Measurements from ENCODE around the gene SLCO2A1.

The SLCO2A1 gene

GRCh38 chr3:134033315-134033996 lies 3.7 kb upstream of the SLCO2A1 start:
- DNase-seq, result no peak

- DNase-seq, result no peak
These were observed 1.7 kb upstream of the SLCO2A1 start for GRCh38 chr3:134031348-134031915.

- DNase-seq, result no peak
These were observed 938 bp upstream of the SLCO2A1 start for GRCh38 chr3:134030379-134031347.

GRCh38 chr3:134029256-134029733 lies 430 bp downstream of the SLCO2A1 start:
- DNase-seq, result no peak

GRCh38 chr3:134028486-134029255 lies 1.1 kb downstream of the SLCO2A1 start:
- DNase-seq, result no peak

GRCh38 chr3:134027631-134028030 lies 2.1 kb downstream of the SLCO2A1 start:
- DNase-seq, result no peak

GRCh38 chr3:134020135-134020680 lies 9.5 kb downstream of the SLCO2A1 start:
- DNase-seq, result no peak

GRCh38 chr3:134018850-134019249 lies 10.9 kb downstream of the SLCO2A1 start:
- DNase-seq, result no peak

- DNase-seq, result no peak
These were observed 11.3 kb downstream of the SLCO2A1 start for GRCh38 chr3:134018406-134018805.

- DNase-seq, result no peak
These were observed 12.2 kb downstream of the SLCO2A1 start for GRCh38 chr3:134017490-134017889.

- DNase-seq, result no peak
These were observed 15.5 kb downstream of the SLCO2A1 start for GRCh38 chr3:134014270-134014669.

GRCh38 chr3:134013280-134013679 lies 16.4 kb downstream of the SLCO2A1 start:
- no peak for DNase-seq

GRCh38 chr3:134009345-134010000 lies 20.3 kb downstream of the SLCO2A1 start:
- DNase-seq, result no peak

- no peak for DNase-seq
These were observed 21.0 kb downstream of the SLCO2A1 start for GRCh38 chr3:134008630-134009156.

GRCh38 chr3:134007819-134008218 lies 21.9 kb downstream of the SLCO2A1 start:
- no peak for DNase-seq

- no peak for DNase-seq
These were observed 24.9 kb downstream of the SLCO2A1 start for GRCh38 chr3:134004841-134005240.

GRCh38 chr3:134003066-134003465 lies 26.7 kb downstream of the SLCO2A1 start:
- DNase-seq, result no peak

- DNase-seq, result no peak
These were observed 27.4 kb downstream of the SLCO2A1 start for GRCh38 chr3:134002306-134002705.

- DNase-seq, result no peak
These were observed 28.5 kb downstream of the SLCO2A1 start for GRCh38 chr3:134001251-134001650.

GRCh38 chr3:133999891-134000685 lies 29.6 kb downstream of the SLCO2A1 start:
- no peak for DNase-seq

All from stimulated activated naive CD4-positive, alpha-beta T cell (primary cell).